Measurements from ENCODE around the gene TP53RK. TPM values are rescaled to one million over a fixed set of nuclear protein-coding genes. Genes with fewer than 3 reads are reported as not detected.

The TP53RK gene
- polyA plus RNA-seq, 4 donors, result 9.4 to 12.4 (median 10.2) TPM

Other genes starting within 250 kb of the TP53RK start
- 10 to 100 TPM in 1 of 4 donors, 1 to 10 TPM in 1, under 1 TPM in 2; 0.54 to 32.6 (median 1.7) TPM for gene ZNF334, start 175.9 kb downstream of the TP53RK start, polyA plus RNA-seq
- gene OCSTAMP, start 138.8 kb downstream of the TP53RK start, polyA plus RNA-seq, result under 1 TPM in 1 of 4 donors, not detected in 3; 0.01 TPM
- 1 to 10 TPM in 1 of 4 donors, under 1 TPM in 2, not detected in 1; 0.39 to 2.9 (median 0.54) TPM for gene SLC13A3, start 38.0 kb downstream of the TP53RK start, polyA plus RNA-seq
- gene SLC2A10, start 20.2 kb upstream of the TP53RK start, polyA plus RNA-seq, result 10 to 100 TPM in 1 of 4 donors, 1 to 10 TPM in 2, under 1 TPM in 1; 0.27 to 24.0 (median 2.5) TPM
- gene EYA2, start 205.4 kb upstream of the TP53RK start, polyA plus RNA-seq, result under 1 TPM in 2 of 4 donors, not detected in 2; 0.50 to 0.70 TPM